Sigmoid colon (tissue), 7 donors: ENCODE results near the gene FBF1. TPM values are rescaled to one million over a fixed set of nuclear protein-coding genes. Genes with fewer than 3 reads are reported as not detected.

ENCODE experiments used
- DNase-seq: peaks from one replicate; pipeline ENCODE4 v3.0.0-alpha.2; 2019
- H3K27ac ChIP-seq, 4 donors: fragments of 200-600 bp; sonication (generic); one replicate each; pipeline ENCODE4 v1.5.1; 2016 to 2019; ENCODE audit warnings: mild to moderate bottlenecking in 1 of 4
- H3K27me3 ChIP-seq, 3 donors: fragments of 200-600 bp; sonication (generic); one replicate each; pipeline ENCODE4 v1.5.1; 2019; ENCODE audit warnings: mild to moderate bottlenecking in 1 of 3
- H3K36me3 ChIP-seq, 4 donors: fragments of 200-600 bp; sonication (generic); one replicate each; pipeline ENCODE4 v1.5.1; 2016 to 2019
- H3K4me1 ChIP-seq, 4 donors: fragments of 200-600 bp; sonication (generic); one replicate each; pipeline ENCODE4 v1.5.1; 2017 to 2019
- H3K4me3 ChIP-seq, 4 donors: fragments of 200-600 bp; sonication (generic); one replicate each; pipeline ENCODE4 v1.5.1; 2017 to 2019; ENCODE audit warnings: mild to moderate bottlenecking in 2 of 4, moderate library complexity in 1 of 4
- H3K9me3 ChIP-seq, 4 donors: fragments of 200-600 bp in 3 of 4; sonication (generic) in 3 of 4; one replicate each; pipeline versions ENCODE4 v1.5.1 to v1.6.1; 2013 to 2019
- CTCF ChIP-seq, 4 experiments: fragments of 450-650 bp in 3 of 4; fragments of 200-600 bp in 1 of 4; IDR thresholded peaks; one replicate each; pipeline ENCODE4 v1.5.1; 2016 to 2019; ENCODE audit warnings: antibody characterized with exemption in 4 of 4, mild to moderate bottlenecking in 3 of 4, moderate library complexity in 2 of 4
- EP300 ChIP-seq, 4 donors: sonication (generic); formaldehyde crosslinking; IDR thresholded peaks; one replicate each; pipeline ENCODE4 v1.6.1; 2017; ENCODE audit warnings: antibody characterized with exemption in 4 of 4
- POLR2A ChIP-seq, 2 donors: fragments of 450-650 bp; IDR thresholded peaks; one replicate each; pipeline ENCODE4 v1.6.1; 2016; ENCODE audit warnings: antibody characterized with exemption in 2 of 2, mild to moderate bottlenecking in 2 of 2, moderate library complexity in 2 of 2
- POLR2AphosphoS5 ChIP-seq, 4 donors: sonication (generic); formaldehyde crosslinking; IDR thresholded peaks; one replicate each; pipeline ENCODE4 v1.6.1; 2017; ENCODE audit warnings: antibody characterized with exemption in 4 of 4
- WGBS, 2 donors: extraction: QIAGEN DNeasy Blood & Tissue Kit; methylation state at CpG; one replicate each; pipeline ENCODE4 v1.1.7; 2013; 5-methylcytosine and 5-hydroxymethylcytosine counted together
- intact Hi-C: fragments of 100-400 bp; cut with DNase I; formaldehyde crosslinking; loops from one replicate; pipeline ENCODE4 v1.15.1; 2023
- polyA plus RNA-seq, 3 donors: library from polyadenylated mRNA; stranded (reverse); fragments of 200-250 nt; gene quantifications; one replicate each; pipeline ENCODE4 v1.2.3, GENCODE V29; 2013
- total RNA-seq, 4 donors: library from RNA; depleted of rRNA; stranded (reverse); fragments of >200 nt; gene quantifications; one replicate each; pipeline ENCODE4 v1.1.0, GENCODE V29; 2016
- donor health status: healthy with polysubstance abuse.
- donor health status: Bipolar disorder and iron deficiency.
- donor health status: healthy.

Gene FBF1
- total and polyA plus RNA-seq, 7 donors: 1.2 to 16.6 (median 5.4) TPM

GRCh38 chr17:75900691-75901533, 39.9 kb downstream of the FBF1 start:
- Histone ChIP-seq H3K36me3 (peaks cover 25 to 51% (median 34%) of the 10 kb centered on the region in 4 donors), H3K9me3 (no peaks in the 10 kb centered on the region), H3K4me3 (no peak overlapping the region), H3K27ac (no peak overlapping the region), H3K27me3 (no peaks in the 10 kb centered on the region), H3K4me1 (peaks cover 0 to 30% (median 22%) of the 10 kb centered on the region in 4 donors)
- intact Hi-C loops: loop anchor here (10.0 kb wide), 1 partner anchor 174 kb away; the partner anchor contains the start of genes GALR2, SRP68 and ZACN
- 86 to 92% methylated on average over 13 of the region's 13 CpGs for WGBS, 2 donors
- no peak for TF ChIP-seq EP300 (IDR thresholded peaks at IDR 0.05)
- no peak for TF ChIP-seq POLR2A (IDR thresholded peaks at IDR 0.05)
- TF ChIP-seq POLR2AphosphoS5 (IDR thresholded peaks at IDR 0.05): no peak
- no peak for TF ChIP-seq CTCF (IDR thresholded peaks at IDR 0.05)
- DNase-seq: peak; percentile 55

GRCh38 chr17:75899767-75900468, 40.9 kb downstream of the FBF1 start:
- peak; percentile 66 for DNase-seq
- 92 to 95% methylated on average over 23 of the region's 23 CpGs for WGBS, 2 donors
- Histone ChIP-seq H3K4me3 (no peak overlapping the region), H3K27ac (no peak overlapping the region), H3K36me3 (peaks cover 25 to 51% (median 34%) of the 10 kb centered on the region in 4 donors), H3K27me3 (no peaks in the 10 kb centered on the region), H3K9me3 (no peaks in the 10 kb centered on the region), H3K4me1 (peaks cover 0 to 34% (median 28%) of the 10 kb centered on the region in 4 donors)
- intact Hi-C loops: loop anchor here (5.0 to 10.0 kb wide), 2 partner anchors 123 to 175 kb away; partner anchors contain the start of genes GALR2, SRP68 and ZACN
- no peak for TF ChIP-seq POLR2A (IDR thresholded peaks at IDR 0.05)
- no peak for TF ChIP-seq EP300 (IDR thresholded peaks at IDR 0.05)
- no peak for TF ChIP-seq POLR2AphosphoS5 (IDR thresholded peaks at IDR 0.05)
- TF ChIP-seq CTCF (IDR thresholded peaks at IDR 0.05): no peak

GRCh38 chr17:75899353-75899752, 41.5 kb downstream of the FBF1 start:
- TF ChIP-seq EP300 (IDR thresholded peaks at IDR 0.05): no peak
- TF ChIP-seq POLR2AphosphoS5 (IDR thresholded peaks at IDR 0.05): no peak
- no peak for TF ChIP-seq POLR2A (IDR thresholded peaks at IDR 0.05)
- TF ChIP-seq CTCF (IDR thresholded peaks at IDR 0.05): no peak

GRCh38 chr17:75898791-75899190, 42.1 kb downstream of the FBF1 start:
- TF ChIP-seq CTCF (IDR thresholded peaks at IDR 0.05): no peak
- no peak for TF ChIP-seq EP300 (IDR thresholded peaks at IDR 0.05)
- no peak for TF ChIP-seq POLR2A (IDR thresholded peaks at IDR 0.05)
- TF ChIP-seq POLR2AphosphoS5 (IDR thresholded peaks at IDR 0.05): no peak
- WGBS, 2 donors: 96 to 97% methylated on average over 16 of the region's 16 CpGs
- peaks cover 0 to 39% (median 34%) of the 10 kb centered on the region in 4 donors for H3K4me1 ChIP-seq
- H3K27ac ChIP-seq: no peak overlapping the region
- H3K9me3 ChIP-seq: no peaks in the 10 kb centered on the region
- H3K36me3 ChIP-seq: peaks cover 25 to 51% (median 34%) of the 10 kb centered on the region in 4 donors
- intact Hi-C loops: loop anchor here (5.0 kb wide), 1 partner anchor 121 kb away; a partner anchor contains a TSS
- no peak overlapping the region for H3K4me3 ChIP-seq
- DNase-seq: peak; percentile 64
- H3K27me3 ChIP-seq: no peaks in the 10 kb centered on the region

More at GRCh38 chr17:75899353-75899752, 41.5 kb downstream of the FBF1 start:
- 91 to 95% methylated on average over 13 of the region's 13 CpGs for WGBS, 2 donors
- peaks cover 0 to 39% (median 34%) of the 10 kb centered on the region in 4 donors for H3K4me1 ChIP-seq
- peak; percentile 68 for DNase-seq
- no peak overlapping the region for H3K27ac ChIP-seq
- no peaks in the 10 kb centered on the region for H3K9me3 ChIP-seq
- no peaks in the 10 kb centered on the region for H3K27me3 ChIP-seq
- H3K36me3 ChIP-seq: peaks cover 25 to 51% (median 34%) of the 10 kb centered on the region in 4 donors
- intact Hi-C loops: loop anchor here (5.0 kb wide), 1 partner anchor 122 kb away; a partner anchor contains a TSS
- H3K4me3 ChIP-seq: no peak overlapping the region
